DOHH2 (cell line): ENCODE measurements around the gene PRKAA1.

Source experiments
- EZH2phosphoT487 ChIP-seq: fragments of 200-600 bp; sonication (generic); IDR thresholded peaks from 2 replicates; pipeline ENCODE4 v1.6.1; 2017; ENCODE audit warnings: borderline replicate concordance, mild to moderate bottlenecking, antibody characterized with exemption, low read length, moderate library complexity, mixed read lengths
- TF ChIP-seq, protein P1 (sequence below): fragments of 200-600 bp; sonication (generic); IDR thresholded peaks from one replicate; pipeline ENCODE4 v1.5.1; 2014; ENCODE audit warnings: antibody characterized with exemption, mild to moderate bottlenecking, low read depth, low read length; ENCODE audit not compliant: poor library complexity, severe bottlenecking

DNA sequence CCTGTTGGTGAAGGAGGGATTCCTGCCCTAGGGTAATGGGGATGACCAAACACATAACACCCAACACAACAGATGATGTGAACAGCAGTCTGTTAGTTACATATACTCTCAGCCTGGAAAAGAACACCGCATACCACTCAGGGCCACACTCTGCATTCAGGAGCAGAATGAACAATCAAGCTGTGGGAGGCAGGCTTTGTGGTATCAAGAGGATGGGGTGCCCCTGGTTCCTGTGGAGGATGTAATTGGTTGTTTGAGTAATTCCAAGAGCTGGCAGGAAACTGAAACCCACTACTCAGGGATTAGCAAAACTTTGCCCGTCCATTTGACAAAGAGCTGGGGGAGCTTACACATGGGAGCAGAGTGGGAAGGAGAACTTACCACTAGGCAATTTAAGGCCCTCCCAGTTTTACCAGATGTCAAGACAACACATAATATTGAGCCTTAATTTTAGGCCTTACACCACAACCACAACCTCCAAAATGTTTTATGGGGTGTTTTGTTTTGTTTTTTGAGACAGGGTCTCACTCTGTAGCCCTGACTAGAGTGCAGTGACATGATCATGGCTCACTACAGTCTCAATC is 15.6 kb upstream of the PRKAA1 start:
- no peak for TF ChIP-seq EZH2phosphoT487
- TF ChIP-seq, protein P1, sequence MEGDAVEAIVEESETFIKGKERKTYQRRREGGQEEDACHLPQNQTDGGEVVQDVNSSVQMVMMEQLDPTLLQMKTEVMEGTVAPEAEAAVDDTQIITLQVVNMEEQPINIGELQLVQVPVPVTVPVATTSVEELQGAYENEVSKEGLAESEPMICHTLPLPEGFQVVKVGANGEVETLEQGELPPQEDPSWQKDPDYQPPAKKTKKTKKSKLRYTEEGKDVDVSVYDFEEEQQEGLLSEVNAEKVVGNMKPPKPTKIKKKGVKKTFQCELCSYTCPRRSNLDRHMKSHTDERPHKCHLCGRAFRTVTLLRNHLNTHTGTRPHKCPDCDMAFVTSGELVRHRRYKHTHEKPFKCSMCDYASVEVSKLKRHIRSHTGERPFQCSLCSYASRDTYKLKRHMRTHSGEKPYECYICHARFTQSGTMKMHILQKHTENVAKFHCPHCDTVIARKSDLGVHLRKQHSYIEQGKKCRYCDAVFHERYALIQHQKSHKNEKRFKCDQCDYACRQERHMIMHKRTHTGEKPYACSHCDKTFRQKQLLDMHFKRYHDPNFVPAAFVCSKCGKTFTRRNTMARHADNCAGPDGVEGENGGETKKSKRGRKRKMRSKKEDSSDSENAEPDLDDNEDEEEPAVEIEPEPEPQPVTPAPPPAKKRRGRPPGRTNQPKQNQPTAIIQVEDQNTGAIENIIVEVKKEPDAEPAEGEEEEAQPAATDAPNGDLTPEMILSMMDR = no peak
